ENCODE data around the gene XCL2.

XCL2 gene

DNA sequence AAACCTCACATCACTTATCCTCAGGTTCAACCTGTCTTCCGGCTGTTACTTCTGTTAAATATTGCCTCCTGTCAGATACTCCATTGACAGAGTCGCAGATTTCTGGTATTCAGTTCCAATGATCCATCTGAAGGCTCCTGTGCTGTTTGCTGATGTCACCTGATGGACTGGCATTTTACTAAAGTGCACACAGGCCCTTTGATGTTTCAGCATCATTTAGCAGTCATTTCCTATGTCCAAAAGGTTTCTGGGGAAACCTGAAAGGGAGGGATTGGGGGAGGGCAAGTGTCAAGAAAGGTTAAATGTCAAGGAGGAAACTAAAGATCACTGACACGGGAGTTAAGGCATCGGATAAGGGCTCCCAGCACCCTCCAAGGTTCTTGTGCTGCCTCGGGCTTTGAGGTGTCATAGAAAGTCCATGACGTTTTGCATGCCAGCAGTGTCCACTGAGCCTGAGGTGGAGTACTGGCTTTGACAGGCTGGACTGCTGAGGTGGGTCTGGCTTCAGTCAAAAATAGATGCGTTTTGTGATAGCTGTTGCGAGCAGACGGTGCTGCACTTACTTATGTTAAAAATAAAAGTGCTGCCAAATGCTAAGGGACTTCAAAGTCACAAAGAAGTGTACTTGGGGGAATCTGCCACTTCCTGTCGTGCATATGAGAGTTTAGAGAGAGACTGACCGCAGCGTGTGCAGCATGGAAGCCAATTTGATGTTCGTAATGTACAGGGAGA lies 30.8 kb downstream of the XCL2 start:
- DNase-seq: no peak

- no peak for DNase-seq
These were observed 33.7 kb downstream of the XCL2 start for GRCh38 chr1:168509875-168510791.

GRCh38 chr1:168509210-168509609 lies 34.6 kb downstream of the XCL2 start:
- DNase-seq: no peak

DNA sequence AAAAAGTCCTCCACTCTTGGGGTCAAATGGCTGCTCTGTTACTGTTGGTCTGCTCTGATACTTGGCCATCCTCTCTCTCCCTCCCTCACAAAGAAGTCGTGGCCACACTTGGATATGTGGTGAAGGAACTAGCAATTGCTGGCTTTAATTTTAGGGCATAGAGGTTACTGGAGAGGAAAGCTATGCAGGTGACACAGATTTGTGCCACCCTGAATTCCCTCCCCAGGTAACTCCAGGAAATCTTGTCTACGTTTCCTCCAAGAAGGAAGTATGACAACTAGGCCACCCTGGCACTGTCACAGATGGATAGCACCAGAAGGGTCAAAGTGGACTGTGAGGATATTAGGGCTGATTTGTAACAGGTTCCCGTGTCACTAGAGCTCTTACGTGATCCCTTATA lies 36.0 kb downstream of the XCL2 start:
- no peak for DNase-seq

DNA sequence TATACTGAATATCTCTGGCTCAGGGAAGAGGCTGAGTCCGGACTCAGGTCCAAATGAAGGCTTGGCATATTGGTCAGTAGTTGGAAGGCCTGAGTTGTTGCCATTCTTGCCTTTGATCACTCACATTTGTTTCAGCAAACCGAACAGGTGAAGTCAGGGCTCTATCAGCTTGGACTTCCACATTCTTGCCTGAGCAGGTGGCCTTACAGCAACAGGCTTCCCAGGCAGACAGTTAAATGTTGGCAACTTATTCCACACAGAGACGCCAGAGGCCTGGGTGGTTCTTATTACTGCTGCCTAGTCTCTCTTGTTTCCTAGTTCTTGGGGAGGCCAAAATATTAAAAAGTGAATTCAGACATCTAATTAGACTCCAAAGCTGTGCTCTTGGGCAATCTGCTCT lies 36.6 kb downstream of the XCL2 start:
- no peak for DNase-seq

- no peak for DNase-seq
These were observed 37.5 kb downstream of the XCL2 start for GRCh38 chr1:168506204-168506819.

DNA sequence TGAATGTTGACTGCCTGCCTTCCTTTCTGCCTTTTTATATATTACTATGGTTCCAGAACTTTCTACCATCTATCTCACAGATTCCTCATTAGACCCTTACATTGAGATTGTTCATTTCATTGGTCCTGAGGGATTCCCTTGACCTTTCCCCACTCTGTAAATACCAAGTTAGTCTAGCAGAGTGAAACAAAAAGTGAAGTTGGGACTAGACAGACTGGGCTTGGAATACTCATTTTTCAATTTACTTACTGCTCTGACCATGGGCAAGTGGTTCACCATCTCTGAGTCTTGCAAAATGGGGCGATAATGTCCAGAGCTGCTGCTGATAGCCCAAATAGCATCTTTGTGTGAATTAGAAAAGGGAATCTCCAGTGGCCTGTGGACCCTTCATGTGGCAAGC lies 38.8 kb downstream of the XCL2 start:
- no peak for DNase-seq

DNA sequence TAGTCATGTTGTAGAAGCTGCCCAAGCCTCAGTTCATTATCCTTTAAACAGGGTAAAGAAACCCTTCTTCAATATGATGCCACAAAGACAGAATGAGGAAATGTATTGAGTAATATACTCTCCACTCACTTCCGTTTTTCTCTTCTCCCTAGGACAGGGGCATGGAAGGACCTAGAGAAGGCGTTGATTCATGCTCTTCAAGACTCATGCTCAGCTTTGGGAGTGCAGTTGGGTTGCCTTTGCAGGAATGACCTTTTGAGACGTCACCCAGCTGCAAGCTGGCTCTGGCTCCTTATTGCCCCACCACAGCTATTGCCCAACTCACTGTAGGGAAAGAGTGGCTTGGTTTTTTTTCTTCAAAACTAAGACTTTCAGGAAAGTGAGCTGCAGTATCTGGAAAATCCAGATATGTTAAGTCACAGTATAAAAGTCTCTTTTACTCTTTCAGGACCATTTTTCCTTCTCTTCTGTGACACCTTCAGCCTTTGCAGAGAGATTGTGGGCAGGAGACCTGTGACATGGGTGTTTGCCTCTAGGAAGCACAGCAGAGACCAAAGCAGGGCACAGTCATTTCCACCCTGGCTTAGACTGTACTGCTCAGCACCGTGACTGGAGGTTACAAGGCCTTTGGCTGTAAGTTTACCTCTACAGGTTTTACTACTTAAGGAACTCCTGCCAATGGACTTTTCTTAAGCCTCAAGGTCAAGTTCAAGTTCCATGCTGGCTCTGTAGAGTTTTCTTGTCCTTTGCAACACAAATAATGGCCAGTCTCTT lies 39.5 kb downstream of the XCL2 start:
- DNase-seq: no peak

DNA sequence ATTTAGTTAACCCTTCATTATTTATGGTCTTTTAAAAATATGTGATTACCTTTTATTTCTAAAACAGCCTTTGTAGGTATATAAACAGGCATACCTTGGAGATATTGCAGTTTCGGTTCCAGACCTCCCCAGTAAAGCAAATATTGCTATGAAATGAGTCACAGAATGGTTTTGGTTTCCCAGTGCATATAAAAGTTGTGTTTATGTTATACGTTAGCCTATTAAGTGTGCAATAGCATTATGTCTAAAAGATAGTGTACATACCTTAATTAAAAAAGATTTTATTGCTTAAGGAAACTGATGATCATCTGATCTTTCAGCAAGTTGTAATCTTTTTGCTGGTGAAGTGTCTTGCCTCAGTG lies 44.1 kb downstream of the XCL2 start:
- DNase-seq: no peak

- DNase-seq: no peak
These were observed 44.7 kb downstream of the XCL2 start for GRCh38 chr1:168498956-168499687.

GRCh38 chr1:168498159-168498631 lies 45.6 kb downstream of the XCL2 start:
- DNase-seq: no peak

- DNase-seq: no peak
These were observed 46.3 kb downstream of the XCL2 start for GRCh38 chr1:168497376-168497950.

GRCh38 chr1:168491527-168492164 lies 52.2 kb downstream of the XCL2 start:
- no peak for DNase-seq

All from activated CD4-positive, alpha-beta T cell treated with anti-CD3 and anti-CD28 coated beads, Interleukin-2, amount 50 U/mL, for 1 hour (primary cell).